NCI-H2196 treated with DMSO at 0.1 percent for 48 hours (cell line): Measurements from ENCODE around the gene RFX3.

Experiments used
- DNase-seq: peaks from one replicate; lab custom pipeline; 2025; ENCODE audit not compliant: unreplicated experiment; lab: John Stamatoyannopoulos, UW

Gene RFX3

DNA sequence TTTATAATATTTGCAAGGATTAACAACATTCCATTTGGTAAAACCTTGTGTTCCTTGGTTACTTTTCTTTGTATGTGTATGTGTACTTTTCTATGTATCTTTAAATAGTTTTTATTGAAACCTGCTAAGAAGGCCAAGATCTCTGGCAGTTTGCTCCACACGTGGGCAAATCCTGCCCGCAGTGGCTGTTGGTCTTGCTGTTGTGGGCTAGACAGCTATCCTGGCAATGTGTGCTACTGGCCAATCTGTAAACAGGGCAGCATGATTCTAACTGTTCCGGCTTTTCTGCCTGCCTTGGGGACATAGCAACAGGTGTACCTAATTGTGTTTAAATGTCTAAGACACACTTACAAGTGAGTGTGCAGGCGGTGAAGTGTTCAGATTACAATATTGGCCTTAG is 286.6 kb downstream of the RFX3 start:
- no peak for DNase-seq

GRCh38 chr9:3238236-3238635 is 287.6 kb downstream of the RFX3 start:
- no peak for DNase-seq

DNA sequence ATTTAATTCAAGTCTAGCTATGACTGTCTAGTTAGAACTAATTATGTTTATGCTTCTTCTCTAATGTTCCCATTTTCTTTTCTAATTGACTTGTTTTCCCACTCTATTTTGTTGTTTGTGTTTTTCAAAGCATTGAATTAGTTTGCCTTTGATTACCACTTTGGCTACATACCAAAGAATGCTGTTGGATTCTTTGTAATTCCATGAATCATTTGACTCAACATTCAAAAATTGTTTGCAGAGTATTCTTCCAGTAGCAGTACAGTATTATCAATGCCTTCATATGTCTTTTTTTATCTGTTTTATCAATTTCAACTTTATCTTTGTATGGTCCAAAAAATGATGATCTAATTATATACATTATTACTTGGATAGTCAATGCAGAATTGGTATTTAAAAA is 288.7 kb downstream of the RFX3 start:
- DNase-seq = no peak

GRCh38 chr9:3235497-3235896 is 290.3 kb downstream of the RFX3 start:
- no peak for DNase-seq

DNA sequence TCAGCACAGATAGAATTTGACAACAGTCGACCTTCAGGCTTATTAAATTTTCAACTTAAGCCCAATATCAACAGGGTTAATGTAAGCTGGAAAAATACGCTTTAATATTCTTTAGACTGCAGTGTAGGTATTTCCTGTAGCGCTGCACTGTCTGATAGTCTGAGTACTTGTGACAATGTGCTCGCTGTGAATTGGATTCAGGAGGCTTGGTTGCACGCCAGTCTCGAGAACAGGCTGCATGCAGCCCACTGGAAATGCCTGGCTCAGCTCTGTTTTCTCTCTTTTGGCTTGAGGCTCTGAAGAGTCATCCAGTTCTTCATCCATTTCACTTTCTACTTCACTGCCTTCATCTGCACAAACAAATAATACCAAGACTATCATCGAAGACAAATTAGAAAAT is 300.9 kb downstream of the RFX3 start:
- DNase-seq = no peak

- no peak for DNase-seq
Measured at GRCh38 chr9:3215658-3216057, 310.1 kb downstream of the RFX3 start.

DNA sequence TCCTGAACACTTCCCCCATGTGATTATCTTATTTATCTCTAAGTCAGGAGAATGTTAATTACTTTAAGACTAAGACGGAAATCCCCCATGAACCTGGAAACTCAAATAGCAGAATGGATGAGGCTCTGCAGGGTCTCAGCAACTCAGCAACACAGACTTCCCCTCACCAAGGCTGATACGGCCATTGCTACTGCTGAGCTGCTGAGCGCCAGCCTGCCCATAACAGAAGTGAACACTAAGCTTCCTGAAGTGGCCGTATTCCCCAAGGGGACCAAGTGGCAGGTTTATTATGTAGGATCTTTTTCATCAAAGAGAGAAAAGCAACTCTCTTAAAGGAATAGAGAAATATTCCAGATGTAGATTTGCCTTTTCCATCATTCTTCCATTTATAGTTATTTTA is 311.1 kb downstream of the RFX3 start:
- DNase-seq = no peak

- DNase-seq = no peak
Measured at GRCh38 chr9:3205421-3206095, 320.2 kb downstream of the RFX3 start.

- DNase-seq = no peak
Measured at GRCh38 chr9:3200331-3200774, 325.4 kb downstream of the RFX3 start.

GRCh38 chr9:3193791-3194190 is 332.0 kb downstream of the RFX3 start:
- no peak for DNase-seq

DNA sequence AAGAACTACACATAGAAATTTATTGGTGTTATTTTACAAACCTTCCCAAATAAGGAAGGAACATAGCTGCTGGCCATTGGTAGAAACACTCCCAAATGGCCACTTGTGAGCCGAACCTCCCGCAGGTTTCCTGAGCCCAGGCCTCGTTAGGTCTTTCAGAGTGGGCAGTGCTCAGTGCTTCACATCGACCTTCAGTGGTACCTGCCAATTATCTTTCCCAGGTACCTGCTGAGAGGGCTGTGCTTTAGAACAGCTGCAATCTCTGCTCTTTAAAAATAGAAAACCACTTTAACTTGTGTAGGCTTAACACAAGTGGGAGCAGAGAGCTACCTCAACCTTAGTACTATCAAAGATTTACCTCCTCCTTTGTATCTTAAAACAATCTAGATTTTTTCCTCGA is 334.1 kb downstream of the RFX3 start:
- no peak for DNase-seq

- DNase-seq = no peak
Measured at GRCh38 chr9:3189113-3189861, 336.5 kb downstream of the RFX3 start.

GRCh38 chr9:3186751-3187150 is 339.1 kb downstream of the RFX3 start:
- no peak for DNase-seq

DNA sequence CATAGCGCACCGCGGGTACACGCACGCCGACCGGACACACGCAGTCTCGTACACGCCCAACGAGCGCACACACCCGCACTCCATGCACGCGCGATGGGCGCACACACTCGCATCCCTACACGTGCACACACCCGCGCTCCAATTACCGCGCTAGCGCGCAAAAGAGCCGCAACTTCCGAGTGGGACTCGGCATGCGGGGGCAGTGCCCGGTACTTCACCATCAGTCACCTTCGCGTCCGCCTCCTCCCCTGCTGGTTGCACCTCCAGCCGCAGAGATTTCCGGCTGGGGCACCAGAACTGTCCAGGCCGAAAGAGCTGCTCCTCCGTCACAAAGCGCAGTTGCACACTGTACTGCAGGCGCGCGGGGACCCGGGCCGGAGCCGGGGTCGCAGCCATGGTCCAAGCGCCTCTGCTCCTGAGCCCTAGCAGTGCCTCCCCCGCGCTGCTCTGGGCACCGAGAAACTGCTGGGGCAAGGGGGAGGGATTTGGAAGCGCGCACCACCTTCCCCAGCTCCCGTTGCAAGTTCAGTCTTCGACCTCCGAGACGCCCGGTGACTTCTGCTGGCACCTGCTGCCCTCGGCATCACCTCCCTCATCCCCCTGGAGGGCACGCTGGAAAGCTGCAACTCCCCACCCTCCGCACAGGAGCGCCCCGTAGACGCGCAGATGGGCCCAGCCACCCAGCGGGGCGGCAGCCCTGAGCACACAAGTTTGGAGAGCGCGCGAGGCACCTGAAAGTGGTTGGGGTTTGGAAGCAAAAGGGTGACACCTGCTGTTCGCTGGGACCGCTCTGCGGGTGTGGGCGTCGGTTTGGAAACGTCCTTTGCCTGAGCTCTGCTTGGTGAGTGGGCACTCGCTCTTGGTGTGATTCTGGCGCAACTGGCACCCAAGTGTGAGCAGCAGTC is 344.5 kb downstream of the RFX3 start:
- peak; percentile 77 for DNase-seq

DNA sequence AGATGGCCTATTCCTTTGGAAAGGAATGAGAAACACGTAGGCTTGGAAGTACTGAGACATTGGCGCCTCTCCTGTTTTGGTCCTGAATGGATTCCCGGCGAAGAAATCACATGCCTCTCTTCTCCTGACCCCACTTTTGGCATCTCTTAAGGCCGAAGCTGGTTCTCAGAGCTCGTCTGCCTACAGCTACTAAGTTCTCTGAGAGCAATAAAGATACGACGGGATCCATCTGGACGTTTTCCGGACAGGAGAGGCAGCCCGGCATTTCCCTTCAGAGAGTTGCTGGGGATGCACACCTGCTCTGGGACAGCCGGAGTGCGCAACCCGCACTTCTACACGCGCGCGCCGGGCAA is 345.1 kb downstream of the RFX3 start:
- DNase-seq = no peak

GRCh38 chr9:3179711-3180110 is 346.1 kb downstream of the RFX3 start:
- no peak for DNase-seq

DNA sequence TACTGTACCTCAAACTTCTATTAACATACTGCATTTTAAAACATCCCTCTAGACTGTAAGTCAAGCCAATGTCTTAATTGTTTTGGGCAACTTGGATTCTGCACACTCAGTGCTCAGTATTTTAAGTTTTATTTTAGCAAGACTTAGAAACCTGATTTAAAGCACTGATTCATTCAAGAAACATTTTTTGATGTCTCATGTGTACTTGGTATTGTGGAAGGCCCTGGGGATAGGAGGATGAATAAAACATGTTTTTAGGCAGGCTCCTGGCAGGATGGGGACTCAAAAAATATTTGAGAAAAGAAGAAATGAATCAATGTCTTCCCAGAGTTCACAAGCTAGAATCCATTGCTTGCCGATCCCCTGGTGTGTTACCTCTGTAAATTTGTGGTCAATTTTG is 347.9 kb downstream of the RFX3 start:
- no peak for DNase-seq

DNA sequence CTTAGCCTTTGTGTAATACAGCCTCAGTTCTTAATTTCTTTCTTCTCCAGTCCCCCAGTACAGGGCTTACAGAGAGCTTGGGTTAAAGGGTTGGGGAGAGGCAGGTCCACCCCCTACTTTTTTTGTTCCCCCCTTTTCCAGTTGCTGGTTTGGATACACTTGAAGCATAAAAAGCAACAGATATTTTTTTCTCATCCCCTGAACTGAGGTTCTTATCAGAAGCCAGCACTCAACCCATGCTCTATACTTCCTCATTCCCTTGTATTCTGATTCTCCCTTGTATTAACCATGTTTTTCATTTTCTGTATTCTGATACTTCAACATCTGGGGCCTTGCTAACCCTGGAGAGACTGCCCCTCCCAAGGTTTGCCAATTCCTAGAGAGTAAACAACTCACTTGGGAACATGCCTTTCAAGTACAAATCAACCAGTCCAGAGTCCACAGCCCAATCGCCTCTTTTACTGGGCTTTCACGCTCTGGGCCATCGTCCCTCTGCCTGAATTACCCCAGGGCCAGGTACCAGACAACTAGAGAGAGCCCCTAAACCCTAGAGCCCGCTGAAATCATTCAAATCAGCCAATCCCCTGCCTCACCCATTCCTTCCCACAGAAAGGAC is 348.5 kb downstream of the RFX3 start:
- DNase-seq = no peak

GRCh38 chr9:3173374-3173773 is 352.4 kb downstream of the RFX3 start:
- DNase-seq = no peak

- DNase-seq = no peak
Measured at GRCh38 chr9:3170819-3171218, 355.0 kb downstream of the RFX3 start.
